Colon (tissue), 2 donors: Measurements from ENCODE around the gene SHD.

Source experiments
- FAIRE-seq: peaks from 2 replicates; lab custom pipeline; 2012; peaks lifted over from hg19 to GRCh38; lab: Jason Lieb, UNC
- donor health status: control.
- donor health status: control.

The SHD gene

GRCh38 chr19:4298810-4299550 is 19.9 kb downstream of the SHD start:
- no peak for FAIRE-seq

- FAIRE-seq: no peak
Measured at GRCh38 chr19:4300589-4300988, 21.5 kb downstream of the SHD start.

- FAIRE-seq: no peak
Measured at GRCh38 chr19:4301590-4302242, 22.6 kb downstream of the SHD start.

- no peak for FAIRE-seq
Measured at GRCh38 chr19:4302243-4302640, 23.2 kb downstream of the SHD start, which contains the start of gene TMIGD2. TSS of gene TMIGD2 (minus strand) at chr19:4302389. CDS start at chr19:4302385, 4 bp downstream.

GRCh38 chr19:4303819-4304537 is 24.9 kb downstream of the SHD start:
- FAIRE-seq: no peak

- no peak for FAIRE-seq
Measured at GRCh38 chr19:4304538-4305256, 25.6 kb downstream of the SHD start, which contains the start of gene FSD1. TSS of gene FSD1 (plus strand) at chr19:4304598. CDS start at chr19:4304747, 149 bp downstream.

- FAIRE-seq: no peak
Measured at GRCh38 chr19:4305257-4305612, 26.2 kb downstream of the SHD start.

GRCh38 chr19:4305659-4306058 is 26.6 kb downstream of the SHD start:
- FAIRE-seq: no peak

GRCh38 chr19:4310247-4311121 is 31.4 kb downstream of the SHD start:
- FAIRE-seq: no peak

- no peak for FAIRE-seq
Measured at GRCh38 chr19:4313847-4314490, 34.9 kb downstream of the SHD start.

- FAIRE-seq: no peak
Measured at GRCh38 chr19:4316956-4317355, 37.9 kb downstream of the SHD start.

- FAIRE-seq: no peak
Measured at GRCh38 chr19:4318460-4318859, 39.4 kb downstream of the SHD start.

- no peak for FAIRE-seq
Measured at GRCh38 chr19:4319067-4319718, 40.1 kb downstream of the SHD start.

- FAIRE-seq: no peak
Measured at GRCh38 chr19:4320419-4320818, 41.4 kb downstream of the SHD start.

- FAIRE-seq: no peak
Measured at GRCh38 chr19:4322942-4323665, 44.0 kb downstream of the SHD start.

- no peak for FAIRE-seq
Measured at GRCh38 chr19:4323692-4324091, 44.6 kb downstream of the SHD start.

- no peak for FAIRE-seq
Measured at GRCh38 chr19:4324228-4324627, 45.2 kb downstream of the SHD start.

- no peak for FAIRE-seq
Measured at GRCh38 chr19:4326215-4326836, 47.3 kb downstream of the SHD start.

GRCh38 chr19:4326837-4327251 is 47.8 kb downstream of the SHD start:
- FAIRE-seq: no peak
